Measurements from ENCODE around the gene CGREF1. TPM values are rescaled to one million over a fixed set of nuclear protein-coding genes. Genes with fewer than 3 reads are reported as not detected.

CGREF1 gene
- total and polyA plus RNA-seq, 2 donors (not counting 3 experiments of a cell fraction or from before 2014, with no cell fraction given) = 2.9 to 5.8 TPM

DNA sequence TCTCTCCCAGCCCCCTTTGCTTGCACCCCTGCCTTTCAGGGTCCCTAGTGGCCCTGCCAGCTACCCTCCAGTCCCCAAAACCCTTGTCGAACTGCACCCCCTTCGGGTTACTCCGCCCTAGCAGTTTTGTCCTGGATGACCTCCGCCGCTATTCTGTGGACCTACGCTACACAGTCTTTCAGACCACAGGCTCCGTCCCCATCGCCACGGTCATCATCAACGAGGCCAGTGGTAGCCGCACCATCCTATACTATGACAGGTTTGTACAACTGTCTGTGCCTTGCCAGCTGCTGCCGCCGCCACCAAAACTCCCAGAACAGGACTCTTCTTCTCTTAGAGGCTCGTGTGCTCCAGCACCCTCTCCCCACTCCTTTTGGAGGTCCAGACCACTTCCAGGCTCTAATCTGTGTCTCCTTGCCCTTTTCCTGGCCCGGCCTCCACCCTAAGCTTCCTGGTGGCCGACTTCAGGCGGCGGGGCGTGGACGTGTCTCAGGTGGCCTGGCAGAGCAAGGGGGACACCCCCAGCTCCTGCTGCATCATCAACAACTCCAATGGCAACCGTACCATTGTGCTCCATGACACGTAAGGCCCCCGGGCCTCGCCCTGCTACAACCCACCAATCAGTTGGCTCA is 24.5 kb downstream of the CGREF1 start:
- no peaks in the 10 kb centered on the region for H3K4me1 ChIP-seq (ENCODE audit: control insufficient read depth, extremely low read depth, insufficient read depth, low read length)
- TF ChIP-seq, protein P1, sequence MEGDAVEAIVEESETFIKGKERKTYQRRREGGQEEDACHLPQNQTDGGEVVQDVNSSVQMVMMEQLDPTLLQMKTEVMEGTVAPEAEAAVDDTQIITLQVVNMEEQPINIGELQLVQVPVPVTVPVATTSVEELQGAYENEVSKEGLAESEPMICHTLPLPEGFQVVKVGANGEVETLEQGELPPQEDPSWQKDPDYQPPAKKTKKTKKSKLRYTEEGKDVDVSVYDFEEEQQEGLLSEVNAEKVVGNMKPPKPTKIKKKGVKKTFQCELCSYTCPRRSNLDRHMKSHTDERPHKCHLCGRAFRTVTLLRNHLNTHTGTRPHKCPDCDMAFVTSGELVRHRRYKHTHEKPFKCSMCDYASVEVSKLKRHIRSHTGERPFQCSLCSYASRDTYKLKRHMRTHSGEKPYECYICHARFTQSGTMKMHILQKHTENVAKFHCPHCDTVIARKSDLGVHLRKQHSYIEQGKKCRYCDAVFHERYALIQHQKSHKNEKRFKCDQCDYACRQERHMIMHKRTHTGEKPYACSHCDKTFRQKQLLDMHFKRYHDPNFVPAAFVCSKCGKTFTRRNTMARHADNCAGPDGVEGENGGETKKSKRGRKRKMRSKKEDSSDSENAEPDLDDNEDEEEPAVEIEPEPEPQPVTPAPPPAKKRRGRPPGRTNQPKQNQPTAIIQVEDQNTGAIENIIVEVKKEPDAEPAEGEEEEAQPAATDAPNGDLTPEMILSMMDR (IDR thresholded peaks at IDR 0.05; ENCODE audit: extremely low read depth in 1 of 2, insufficient read depth in 1 of 2, low read depth in 1 of 2, low read length in 2 of 2) = no peak
- no peak for TF ChIP-seq JUN (IDR thresholded peaks at IDR 0.05; ENCODE audit: borderline replicate concordance, insufficient read depth, insufficient read length, low read depth)
- no peaks in the 10 kb centered on the region for H3K36me3 ChIP-seq (ENCODE audit: control insufficient read depth in 2 of 2, extremely low read depth in 1 of 2, insufficient read depth in 2 of 2, low read length in 2 of 2)
- H4K20me1 ChIP-seq (replicated peaks; ENCODE audit: control insufficient read depth, extremely low read depth, insufficient read depth, low read length) = no peaks in the 10 kb centered on the region
- no peaks in the 10 kb centered on the region for H3K9me1 ChIP-seq (replicated peaks; ENCODE audit: control insufficient read depth, extremely low read depth, insufficient read depth, low read length)
- FAIRE-seq (no peak), DNase-seq (ENCODE audit: low read depth, low spot score) (no peak)
- no peaks in the 10 kb centered on the region for H3K27me3 ChIP-seq (ENCODE audit: control insufficient read depth in 2 of 2, insufficient read depth in 2 of 2, low read length in 2 of 2)
- H3K79me2 ChIP-seq (ENCODE audit: control insufficient read depth, insufficient read depth, low read length) = no peaks in the 10 kb centered on the region
- dilution Hi-C loops (cut with MboI; ENCODE audit: extremely low pct_ligation_motif_present, low sequenced_read_pairs) (no loop called here), intact Hi-C loops (cut with micrococcal nuclease) (no loop called here)
- ChIA-PET POLR2A (no interaction called here), CTCF (interaction anchor here (1.7 kb wide), 1 partner anchor 185 kb away, joined by 4 read pairs; no protein-coding TSS in a partner anchor)
- no peak overlapping the region for H3K4me3 ChIP-seq (replicated peaks in 1 of 3; ENCODE audit: insufficient read depth in 1 of 3, low read depth in 1 of 3, low read length in 3 of 3)
- H3K9me3 ChIP-seq (replicated peaks; ENCODE audit: control insufficient read depth, insufficient read depth, low read length) = no peaks in the 10 kb centered on the region
- no TSS peak for BruUV-seq (replicated peaks)
- no peak overlapping the region for H3K27ac ChIP-seq (ENCODE audit: insufficient read depth, low read depth, low read length)
- no peak overlapping the region for H3K9ac ChIP-seq (replicated peaks; ENCODE audit: extremely low read depth, insufficient read depth, low read length)
- no peak overlapping the region for H2AFZ ChIP-seq (ENCODE audit: low read depth, low read length)
- no peak overlapping the region for H3K4me2 ChIP-seq (ENCODE audit: insufficient read depth, low read length)

Data from endothelial cell of umbilical vein (primary cell).